ENCODE measurements around the gene ZCCHC14.

ZCCHC14 gene

DNA sequence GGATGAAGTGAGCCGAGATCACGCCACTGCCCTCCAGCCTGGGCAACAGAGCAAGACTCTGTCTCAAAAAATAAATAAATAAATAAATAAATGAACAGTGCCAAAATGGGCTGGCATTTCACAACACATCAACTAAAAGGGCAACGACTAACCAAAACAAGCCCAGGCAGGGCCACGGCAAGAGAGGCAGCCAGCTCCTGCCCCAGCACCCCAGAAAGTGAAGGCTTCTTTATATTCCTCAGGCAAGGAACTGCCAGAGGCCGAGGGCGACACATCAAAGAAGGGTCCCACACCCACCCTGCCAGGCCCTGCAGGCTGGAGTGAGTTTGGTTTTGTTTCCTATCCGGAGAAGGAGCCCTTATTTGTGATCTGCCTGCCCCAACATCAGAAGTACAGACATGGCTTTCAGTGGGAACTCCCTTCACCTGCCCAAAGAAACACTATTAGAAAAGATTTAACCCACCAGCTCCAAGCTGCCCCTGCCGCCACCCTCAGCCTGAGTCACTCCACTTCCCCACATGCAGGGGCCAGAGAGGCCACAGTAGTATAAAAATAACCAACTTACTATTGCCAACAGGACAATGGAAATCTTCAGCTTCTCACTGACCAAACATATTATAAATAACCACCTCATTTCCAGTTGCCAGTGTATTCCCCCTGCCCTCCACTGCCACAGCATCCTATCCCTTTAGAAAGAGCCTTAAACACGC lies 117.2 kb downstream of the ZCCHC14 start:
- Mint-ChIP-seq H3K36me3 (ENCODE audit: low read depth) (peaks cover 44% of the 10 kb centered on the region), H3K4me1 (peaks cover 21% of the 10 kb centered on the region), H3K9me3 (peaks cover 24% of the 10 kb centered on the region), H3K4me3 (no peak overlapping the region), H3K27me3 (ENCODE audit: low read depth, poor library complexity) (no peaks in the 10 kb centered on the region), H3K27ac (peak overlapping the region; percentile 80)
- TF ChIP-seq, protein P1, sequence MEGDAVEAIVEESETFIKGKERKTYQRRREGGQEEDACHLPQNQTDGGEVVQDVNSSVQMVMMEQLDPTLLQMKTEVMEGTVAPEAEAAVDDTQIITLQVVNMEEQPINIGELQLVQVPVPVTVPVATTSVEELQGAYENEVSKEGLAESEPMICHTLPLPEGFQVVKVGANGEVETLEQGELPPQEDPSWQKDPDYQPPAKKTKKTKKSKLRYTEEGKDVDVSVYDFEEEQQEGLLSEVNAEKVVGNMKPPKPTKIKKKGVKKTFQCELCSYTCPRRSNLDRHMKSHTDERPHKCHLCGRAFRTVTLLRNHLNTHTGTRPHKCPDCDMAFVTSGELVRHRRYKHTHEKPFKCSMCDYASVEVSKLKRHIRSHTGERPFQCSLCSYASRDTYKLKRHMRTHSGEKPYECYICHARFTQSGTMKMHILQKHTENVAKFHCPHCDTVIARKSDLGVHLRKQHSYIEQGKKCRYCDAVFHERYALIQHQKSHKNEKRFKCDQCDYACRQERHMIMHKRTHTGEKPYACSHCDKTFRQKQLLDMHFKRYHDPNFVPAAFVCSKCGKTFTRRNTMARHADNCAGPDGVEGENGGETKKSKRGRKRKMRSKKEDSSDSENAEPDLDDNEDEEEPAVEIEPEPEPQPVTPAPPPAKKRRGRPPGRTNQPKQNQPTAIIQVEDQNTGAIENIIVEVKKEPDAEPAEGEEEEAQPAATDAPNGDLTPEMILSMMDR (IDR thresholded peaks at IDR 0.05): no peak
- DNase-seq: no peak

DNA sequence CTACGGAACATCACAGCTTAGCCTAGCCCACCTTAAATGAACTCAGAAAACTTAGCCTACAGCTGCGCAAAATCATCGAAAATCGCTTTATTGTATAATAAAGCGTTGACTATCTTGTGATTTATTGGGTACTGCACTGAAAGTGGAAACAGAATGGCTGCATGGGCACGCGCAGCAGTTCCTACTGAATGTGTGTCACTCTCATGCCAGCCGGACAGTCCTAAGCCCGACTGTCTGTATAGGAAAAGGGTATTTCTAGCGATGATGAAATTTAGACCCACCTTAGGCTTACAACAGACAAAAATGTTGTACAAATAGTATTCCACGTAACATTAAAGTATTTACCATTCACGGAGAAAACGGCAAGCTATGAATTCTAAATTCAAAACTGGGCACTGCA lies 118.5 kb downstream of the ZCCHC14 start:
- Mint-ChIP-seq H3K27ac (no peak overlapping the region), H3K36me3 (ENCODE audit: low read depth) (peaks cover 36% of the 10 kb centered on the region), H3K4me3 (no peak overlapping the region), H3K4me1 (peaks cover 27% of the 10 kb centered on the region), H3K27me3 (ENCODE audit: low read depth, poor library complexity) (no peaks in the 10 kb centered on the region), H3K9me3 (peaks cover 19% of the 10 kb centered on the region)
- TF ChIP-seq, protein P1 (IDR thresholded peaks at IDR 0.05): no peak
- no peak for DNase-seq

DNA sequence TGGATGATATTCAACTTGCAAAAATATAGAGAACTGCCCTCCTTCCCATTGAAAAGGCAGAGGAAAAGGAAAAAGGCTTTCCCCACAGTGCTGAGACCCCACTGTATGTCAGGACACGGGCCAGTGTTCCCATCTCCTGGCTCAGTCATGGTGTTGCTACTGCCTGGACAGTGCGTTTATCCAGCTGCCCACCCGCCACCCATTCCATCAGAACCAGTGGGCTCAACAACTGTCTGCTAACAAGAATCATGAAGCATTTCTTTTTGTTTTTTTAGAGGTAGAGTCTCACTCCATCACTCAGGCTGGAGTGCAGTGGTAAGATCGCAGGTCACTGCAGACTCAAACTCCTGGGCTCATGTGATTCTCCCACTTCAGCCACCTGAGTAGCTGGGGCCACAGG lies 120.5 kb downstream of the ZCCHC14 start:
- Mint-ChIP-seq H3K4me3 (no peak overlapping the region), H3K9me3 (peaks cover 5% of the 10 kb centered on the region), H3K27ac (no peak overlapping the region), H3K4me1 (peaks cover 44% of the 10 kb centered on the region), H3K27me3 (ENCODE audit: low read depth, poor library complexity) (peaks cover 4% of the 10 kb centered on the region), H3K36me3 (ENCODE audit: low read depth) (peaks cover 18% of the 10 kb centered on the region)
- no peak for DNase-seq
- TF ChIP-seq, protein P1 (IDR thresholded peaks at IDR 0.05): no peak

DNA sequence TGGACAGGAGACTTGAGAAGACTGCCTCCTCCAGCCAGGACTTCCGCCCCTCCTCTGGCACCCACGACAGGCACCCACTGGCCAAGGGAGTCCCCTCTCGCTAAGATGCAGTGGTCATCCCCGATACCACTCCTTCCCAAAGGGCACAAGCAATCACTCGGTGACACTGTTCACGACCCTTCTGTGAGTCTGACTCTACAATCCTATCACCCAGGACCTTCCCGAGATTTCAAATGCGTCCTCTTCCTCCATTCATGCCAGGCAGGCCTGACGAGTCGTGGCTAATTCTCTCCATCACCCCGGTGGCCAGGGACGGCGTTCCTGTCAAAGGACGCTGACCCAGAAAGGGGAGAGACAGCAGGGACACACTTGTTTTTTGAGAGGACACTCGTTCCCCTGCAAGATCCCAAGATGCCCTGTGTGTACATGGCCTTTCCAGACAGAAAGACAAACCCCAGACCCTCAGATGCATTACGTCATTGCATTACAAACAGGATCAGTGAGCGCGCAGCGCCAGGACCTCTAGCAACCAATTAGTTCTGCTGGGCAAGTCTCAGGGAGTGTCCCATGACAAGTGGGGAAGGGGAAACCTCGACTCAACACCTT lies 121.5 kb downstream of the ZCCHC14 start:
- Mint-ChIP-seq H3K4me3 (no peak overlapping the region), H3K4me1 (peaks cover 49% of the 10 kb centered on the region), H3K27me3 (ENCODE audit: low read depth, poor library complexity) (peaks cover 6% of the 10 kb centered on the region), H3K27ac (peak overlapping the region; percentile 89), H3K9me3 (no peaks in the 10 kb centered on the region), H3K36me3 (ENCODE audit: low read depth) (peaks cover 16% of the 10 kb centered on the region)
- TF ChIP-seq, protein P1 (IDR thresholded peaks at IDR 0.05): no peak
- no peak for DNase-seq

DNA sequence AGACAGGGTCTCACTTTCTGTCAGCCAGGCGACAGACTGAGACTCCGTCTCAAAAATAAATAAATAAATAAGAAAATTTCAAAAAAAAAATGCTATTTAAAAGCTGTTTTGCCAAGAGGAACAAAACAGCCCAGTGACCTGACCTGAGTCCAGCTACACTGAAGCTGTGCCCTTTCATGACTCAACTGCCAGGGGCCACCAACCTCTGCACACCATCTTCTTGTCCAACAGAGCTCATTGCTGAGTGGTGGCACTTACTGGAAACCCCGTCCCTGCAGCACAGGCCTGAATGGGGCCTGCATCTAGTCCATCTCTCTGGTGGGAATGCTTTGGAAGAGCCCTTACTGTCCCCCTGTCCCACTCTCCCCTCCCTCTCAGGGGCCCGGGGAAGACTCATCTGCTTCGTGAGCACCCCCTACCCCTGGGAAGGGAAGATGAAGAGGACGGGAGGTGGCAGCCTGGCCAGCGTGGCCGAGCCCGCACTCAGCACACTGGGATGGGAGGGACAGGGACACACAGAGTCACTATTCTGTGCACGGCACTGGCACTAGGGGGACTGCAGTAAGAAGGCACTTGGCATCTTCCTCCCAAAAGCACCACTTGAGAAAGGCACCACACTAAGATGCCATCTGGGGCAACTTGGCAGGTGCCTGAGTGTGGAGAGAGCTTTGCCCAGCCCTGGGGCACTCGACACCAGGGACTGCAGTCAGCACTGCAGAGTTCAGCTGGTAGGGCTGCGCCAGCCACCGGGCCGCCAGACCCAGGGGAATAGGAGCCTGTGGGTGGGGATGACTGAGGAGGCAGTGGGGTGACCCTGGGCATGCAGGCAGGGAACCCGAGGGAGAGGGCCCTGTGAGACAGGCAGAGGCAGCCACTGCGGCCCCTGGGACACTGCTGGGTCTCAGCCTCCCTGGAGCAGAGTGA lies 122.8 kb downstream of the ZCCHC14 start:
- Mint-ChIP-seq H3K4me3 (no peak overlapping the region), H3K9me3 (no peaks in the 10 kb centered on the region), H3K27ac (no peak overlapping the region), H3K27me3 (ENCODE audit: low read depth, poor library complexity) (peaks cover 10% of the 10 kb centered on the region), H3K4me1 (peaks cover 57% of the 10 kb centered on the region), H3K36me3 (ENCODE audit: low read depth) (peaks cover 16% of the 10 kb centered on the region)
- DNase-seq: no peak
- TF ChIP-seq, protein P1 (IDR thresholded peaks at IDR 0.05): no peak
